ENCODE measurements around the gene DISC1.
A peak's percentile ranks its signal among the peaks of the same experiment; 100 is the strongest.

DISC1 gene

DNA sequence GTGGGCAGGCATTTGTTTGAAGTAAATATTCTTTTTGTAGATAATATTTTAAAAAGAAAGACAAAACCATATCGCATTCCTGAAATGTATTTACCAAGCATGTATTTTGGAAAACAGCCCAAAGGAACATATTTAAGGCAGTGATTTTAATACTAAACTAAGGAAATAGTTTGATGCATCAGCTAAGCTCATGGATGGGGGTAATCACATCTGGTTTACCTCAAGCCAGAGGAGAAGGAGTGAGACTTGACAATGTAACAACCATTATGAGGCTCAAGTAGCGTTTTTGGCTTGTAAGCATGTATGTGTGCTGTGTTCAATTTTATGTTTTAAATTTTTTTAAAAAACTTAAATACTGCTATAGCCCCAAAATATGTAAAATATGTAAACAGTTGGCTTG is 390.5 kb downstream of the DISC1 start:
- no peak for DNase-seq

- DNase-seq: no peak
Measured at GRCh38 chr1:232017759-232018158, 391.2 kb downstream of the DISC1 start.

GRCh38 chr1:232018231-232019025 is 391.8 kb downstream of the DISC1 start:
- no peak for DNase-seq

GRCh38 chr1:232019026-232019340 is 392.4 kb downstream of the DISC1 start:
- DNase-seq: no peak

- no peak for DNase-seq
Measured at GRCh38 chr1:232020352-232020751, 393.8 kb downstream of the DISC1 start.

- DNase-seq: no peak
Measured at GRCh38 chr1:232029315-232029714, 402.7 kb downstream of the DISC1 start.

DNA sequence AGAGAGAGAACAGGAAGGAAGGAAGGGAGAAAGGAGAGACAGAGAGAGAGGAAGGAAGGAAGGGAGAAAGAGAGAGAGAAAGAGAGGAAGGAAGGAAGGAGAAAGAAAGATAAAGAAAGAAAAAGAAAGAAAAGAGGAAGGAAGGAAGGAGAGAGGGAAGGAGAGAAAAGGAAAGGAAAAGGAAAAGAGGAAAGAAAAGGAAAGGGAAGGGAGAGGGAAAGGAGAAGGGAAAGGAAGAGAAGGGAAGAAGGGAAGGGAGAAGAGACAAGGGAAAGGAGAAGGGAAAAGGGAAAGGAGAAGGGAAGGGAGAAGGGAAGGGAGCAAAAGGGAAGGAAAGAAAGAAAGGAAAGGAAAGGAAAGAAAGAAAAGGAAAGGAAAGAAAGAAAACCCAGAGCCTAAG is 404.6 kb downstream of the DISC1 start:
- DNase-seq: no peak

DNA sequence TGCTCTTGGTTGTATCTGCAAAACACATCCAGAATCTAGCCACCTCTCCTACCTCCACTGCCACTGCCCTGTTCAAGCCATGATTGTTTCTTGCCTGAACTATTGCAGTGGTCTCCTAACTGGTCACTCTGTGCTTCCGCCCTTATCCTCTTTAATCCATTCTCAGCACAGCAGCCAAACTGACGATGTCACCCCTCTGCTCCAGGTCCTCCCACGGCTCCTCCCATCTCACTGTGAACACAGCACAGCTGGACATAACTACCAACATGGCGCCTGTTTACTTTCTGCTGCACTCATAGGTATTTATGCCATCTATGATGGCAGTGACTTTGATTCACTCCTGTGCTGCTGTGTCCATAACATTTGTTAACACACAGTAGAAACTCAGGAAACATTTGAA is 406.7 kb downstream of the DISC1 start:
- DNase-seq: peak; percentile 54

DNA sequence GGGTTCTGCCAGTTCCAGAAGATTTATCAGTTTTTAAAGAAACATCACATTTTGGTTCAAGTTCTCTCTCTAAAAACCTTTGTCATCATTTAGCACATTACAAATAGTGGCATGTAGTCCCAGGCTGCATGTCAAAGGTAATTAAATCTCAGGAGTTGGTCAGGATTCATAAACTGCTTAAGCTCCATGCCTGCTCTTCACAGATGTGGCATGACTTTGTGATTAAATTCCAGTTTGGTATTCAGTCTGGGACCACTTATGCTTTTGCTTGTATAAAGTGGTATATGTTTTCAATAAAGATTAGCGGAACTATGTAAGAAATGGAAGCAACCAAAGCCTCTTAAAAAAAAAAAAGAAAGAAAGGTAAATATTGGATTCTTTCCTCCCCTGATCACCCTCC is 408.0 kb downstream of the DISC1 start:
- no peak for DNase-seq

DNA sequence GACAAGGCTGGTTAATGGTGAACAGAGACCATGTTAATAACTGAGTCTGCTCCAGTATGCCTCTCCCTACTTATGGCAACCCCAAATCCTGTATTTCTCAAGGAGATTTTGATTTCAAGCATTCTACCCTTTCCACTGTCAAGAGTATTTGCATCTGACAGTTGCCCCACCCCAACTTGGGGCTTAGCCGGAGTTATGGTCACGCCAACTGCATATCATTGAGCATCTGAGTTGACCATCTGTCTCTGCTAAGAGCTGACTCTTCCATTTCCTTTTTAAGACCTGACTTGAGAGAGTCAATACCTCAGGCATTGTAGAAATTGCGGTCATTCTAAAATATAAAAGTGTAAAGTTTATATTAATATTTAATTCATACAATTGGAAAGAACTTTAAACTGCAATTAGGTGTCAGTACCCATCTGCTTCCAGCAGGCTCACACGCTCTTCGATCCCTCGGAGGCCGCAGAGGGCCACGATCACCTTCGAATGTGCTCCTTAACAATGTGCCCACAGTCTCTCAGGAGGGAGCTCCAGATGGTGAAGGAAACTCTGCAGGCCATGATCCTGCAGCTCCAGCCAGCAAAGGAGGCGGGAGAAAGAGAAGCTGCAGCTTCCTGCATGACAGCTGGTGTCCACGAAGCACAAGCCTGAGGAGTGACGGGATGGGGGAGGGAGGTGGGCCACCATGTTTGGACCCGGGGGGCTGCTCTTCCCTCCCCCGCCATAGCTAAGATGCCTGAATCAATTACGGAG is 409.8 kb downstream of the DISC1 start:
- no peak for DNase-seq

GRCh38 chr1:232037774-232038388 is 411.3 kb downstream of the DISC1 start:
- DNase-seq: no peak

GRCh38 chr1:232038706-232039677 is 412.4 kb downstream of the DISC1 start:
- peak; percentile 60 for DNase-seq

DNA sequence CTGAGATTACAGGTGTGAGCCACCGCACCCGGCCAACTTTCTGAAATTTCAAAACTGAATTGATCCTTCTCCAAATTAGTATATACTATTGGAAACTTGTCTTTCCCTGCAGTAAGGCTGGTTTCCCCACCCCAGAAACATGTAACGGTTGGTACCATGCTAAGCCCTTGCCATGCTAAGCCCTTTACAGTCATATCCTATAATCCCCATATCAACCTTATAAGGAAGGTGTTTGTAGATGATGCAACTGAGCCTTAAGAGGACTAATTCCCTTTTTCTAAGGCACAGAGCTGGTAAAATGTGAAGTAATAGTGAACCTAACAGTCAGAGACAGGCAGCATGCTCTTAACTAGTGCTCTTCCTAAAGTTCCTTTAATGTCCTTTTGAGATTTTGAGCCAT is 413.7 kb downstream of the DISC1 start:
- no peak for DNase-seq

DNA sequence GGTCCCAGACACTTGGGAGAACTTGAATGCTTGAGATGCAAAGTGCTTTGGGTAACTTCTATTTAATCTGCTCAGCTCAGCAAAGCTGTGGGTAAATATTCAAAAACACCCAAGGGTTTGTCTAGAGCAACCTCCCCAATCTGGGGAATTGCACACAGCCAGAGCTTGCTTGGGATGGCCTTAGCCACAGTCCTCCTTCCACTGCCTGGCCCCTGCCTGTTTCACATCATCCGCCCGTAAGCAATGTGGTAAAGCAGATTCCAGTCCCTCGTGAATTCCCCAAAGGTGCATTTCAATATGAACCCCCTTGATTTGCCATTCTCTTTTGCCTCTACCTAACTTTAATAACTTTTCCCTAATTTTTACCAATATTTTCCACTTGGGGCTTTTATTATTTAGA is 418.1 kb downstream of the DISC1 start:
- DNase-seq: no peak

DNA sequence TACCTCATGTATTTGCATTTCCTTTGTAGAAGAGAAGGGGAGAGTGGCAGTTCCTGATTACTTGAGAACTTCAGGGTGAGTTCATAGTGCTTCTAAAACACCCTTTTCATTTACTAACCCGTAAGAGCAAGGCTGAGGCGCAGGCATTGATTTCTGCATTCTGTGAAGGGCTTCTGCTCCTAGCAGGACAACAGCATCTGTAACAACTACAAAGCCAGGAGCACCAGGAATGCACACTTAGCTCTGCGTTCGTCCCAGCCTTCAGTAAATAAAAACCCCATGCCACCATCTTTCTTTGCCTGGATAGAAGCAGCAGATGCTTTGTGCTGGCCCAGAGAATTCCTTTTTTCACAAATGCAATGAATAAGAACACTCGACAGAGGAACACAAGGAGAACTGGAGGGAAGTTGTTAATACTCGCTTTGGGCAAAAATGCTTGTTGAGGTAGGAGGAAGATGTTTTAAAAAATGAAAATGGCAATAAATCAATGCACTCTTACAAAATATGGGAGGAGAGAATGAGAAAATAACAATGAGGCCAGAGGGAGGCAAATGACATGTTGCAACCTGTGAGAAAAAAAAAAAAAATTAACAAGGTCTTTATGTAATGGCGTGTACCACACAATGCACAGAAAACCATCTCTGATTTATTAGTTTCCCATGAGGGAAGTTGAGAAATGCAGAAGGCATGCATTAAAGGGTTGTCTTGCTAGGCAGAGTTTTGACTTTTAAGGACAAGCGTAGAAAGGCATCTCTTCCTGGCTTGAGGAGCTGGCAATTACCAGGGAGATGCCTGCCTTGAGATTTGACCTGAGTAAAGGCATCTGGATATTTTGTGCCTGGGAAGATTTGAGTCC is 418.8 kb downstream of the DISC1 start:
- no peak for DNase-seq

DNA sequence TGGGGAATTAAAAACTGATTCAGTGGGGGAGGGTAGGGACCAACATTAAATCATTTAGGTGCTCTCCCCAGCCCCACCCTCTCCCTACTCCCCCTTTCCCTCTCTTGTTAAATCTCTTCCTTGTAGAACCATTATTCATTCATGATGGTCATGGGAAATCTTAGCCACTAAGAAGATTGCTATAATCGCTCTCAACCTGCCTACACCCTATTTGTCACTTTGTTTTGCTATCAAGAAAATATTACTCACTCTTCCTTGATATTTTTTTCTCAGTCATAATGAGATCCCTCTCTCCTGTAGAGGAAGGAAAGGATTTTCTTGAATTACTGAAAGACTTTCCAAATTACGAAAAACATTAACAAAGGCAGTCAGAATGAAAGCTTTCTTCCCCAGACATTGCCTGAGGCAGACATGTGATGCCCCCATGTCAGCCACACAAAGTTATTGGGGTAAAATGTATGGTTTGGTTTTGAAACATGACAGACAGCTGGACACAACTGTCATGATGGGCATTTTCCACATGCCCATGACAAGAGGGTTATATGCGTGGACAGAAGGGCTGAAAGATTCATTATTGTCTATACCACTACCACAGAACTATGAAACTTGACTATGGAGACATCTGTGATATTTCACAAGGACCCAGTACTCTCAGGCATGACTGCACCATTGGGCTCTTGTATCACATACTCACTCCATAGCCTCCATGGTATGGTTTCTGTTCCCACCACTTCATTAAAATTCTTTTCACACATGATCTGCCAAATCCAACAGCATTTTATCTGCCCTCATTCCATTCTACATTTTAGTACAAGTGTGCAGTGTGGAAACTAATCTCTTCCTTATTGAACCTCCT is 420.1 kb downstream of the DISC1 start:
- no peak for DNase-seq

- no peak for DNase-seq
Measured at GRCh38 chr1:232047473-232047872, 420.9 kb downstream of the DISC1 start.

- no peak for DNase-seq
Measured at GRCh38 chr1:232048481-232048880, 421.9 kb downstream of the DISC1 start.

DNA sequence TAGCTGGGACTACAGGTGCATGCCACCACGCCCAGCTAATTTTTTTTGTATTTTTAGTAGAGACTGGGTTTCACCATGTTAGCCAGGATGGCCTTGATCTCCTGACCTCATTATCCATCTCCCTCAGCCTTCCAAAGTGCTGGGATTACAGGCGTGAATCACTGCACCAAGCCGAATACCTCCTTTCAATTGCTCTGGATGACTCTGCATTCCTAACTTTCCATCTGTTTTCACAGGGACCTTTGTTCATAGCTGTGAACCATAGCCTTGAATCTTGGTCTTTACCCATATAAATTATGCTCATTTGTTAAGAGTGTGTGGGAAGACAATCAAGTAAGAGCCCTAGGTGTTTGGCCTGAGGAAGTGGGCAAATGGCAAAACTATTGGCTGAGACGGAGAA is 422.7 kb downstream of the DISC1 start:
- DNase-seq: no peak

GRCh38 chr1:232057217-232057895 is 430.8 kb downstream of the DISC1 start:
- DNase-seq: no peak
